LNCAP (cell line): Measurements from ENCODE around the gene ZNF574.
A peak's percentile ranks its signal among the peaks of the same experiment; 100 is the strongest.

Experiments used
- TF ChIP-seq, protein P1 (sequence below): fragments of 450-650 bp; IDR thresholded peaks from 2 replicates; pipeline ENCODE4 v1.5.1; 2017; ENCODE audit warnings: mild to moderate bottlenecking

The ZNF574 gene

DNA sequence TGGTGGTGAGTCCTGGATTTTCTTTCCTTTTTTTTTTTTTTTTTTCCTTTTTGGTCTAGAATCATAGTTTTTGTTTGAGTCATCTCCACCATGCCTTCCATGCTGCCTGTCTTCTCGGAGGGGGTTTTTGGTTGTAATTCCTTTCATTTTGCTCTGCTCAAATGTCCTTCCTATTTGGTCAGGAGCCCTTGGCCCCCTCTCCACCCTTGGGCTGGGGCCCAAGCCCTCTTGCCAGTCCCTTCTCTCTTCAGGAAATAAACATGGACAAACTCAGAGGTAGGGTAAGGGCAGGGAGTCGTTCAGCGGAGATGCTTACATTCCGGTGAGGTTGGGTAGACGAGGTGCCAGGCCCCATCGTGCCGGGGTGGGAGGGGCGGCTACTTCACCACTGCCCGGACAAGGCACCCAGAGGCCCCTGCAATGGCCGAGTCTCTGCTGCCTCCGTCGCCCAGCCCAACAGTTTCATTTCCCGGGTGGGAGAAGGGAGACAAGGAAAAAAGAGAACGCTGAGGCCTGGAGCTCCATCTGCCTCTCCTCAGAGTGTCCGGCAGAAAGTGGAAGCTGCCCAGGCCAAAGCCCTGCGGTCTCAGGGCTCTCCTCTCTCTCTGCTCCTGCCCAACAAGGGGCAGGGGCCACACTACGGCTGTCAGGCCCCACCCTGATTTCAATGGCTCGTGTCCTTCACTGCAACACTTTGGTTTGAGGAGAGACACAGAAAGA is 12.7 kb downstream of the ZNF574 start:
- TF ChIP-seq, protein P1, sequence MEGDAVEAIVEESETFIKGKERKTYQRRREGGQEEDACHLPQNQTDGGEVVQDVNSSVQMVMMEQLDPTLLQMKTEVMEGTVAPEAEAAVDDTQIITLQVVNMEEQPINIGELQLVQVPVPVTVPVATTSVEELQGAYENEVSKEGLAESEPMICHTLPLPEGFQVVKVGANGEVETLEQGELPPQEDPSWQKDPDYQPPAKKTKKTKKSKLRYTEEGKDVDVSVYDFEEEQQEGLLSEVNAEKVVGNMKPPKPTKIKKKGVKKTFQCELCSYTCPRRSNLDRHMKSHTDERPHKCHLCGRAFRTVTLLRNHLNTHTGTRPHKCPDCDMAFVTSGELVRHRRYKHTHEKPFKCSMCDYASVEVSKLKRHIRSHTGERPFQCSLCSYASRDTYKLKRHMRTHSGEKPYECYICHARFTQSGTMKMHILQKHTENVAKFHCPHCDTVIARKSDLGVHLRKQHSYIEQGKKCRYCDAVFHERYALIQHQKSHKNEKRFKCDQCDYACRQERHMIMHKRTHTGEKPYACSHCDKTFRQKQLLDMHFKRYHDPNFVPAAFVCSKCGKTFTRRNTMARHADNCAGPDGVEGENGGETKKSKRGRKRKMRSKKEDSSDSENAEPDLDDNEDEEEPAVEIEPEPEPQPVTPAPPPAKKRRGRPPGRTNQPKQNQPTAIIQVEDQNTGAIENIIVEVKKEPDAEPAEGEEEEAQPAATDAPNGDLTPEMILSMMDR = no peak

GRCh38 chr19:42089191-42089750 is 13.3 kb downstream of the ZNF574 start:
- TF ChIP-seq, protein P1 = no peak

DNA sequence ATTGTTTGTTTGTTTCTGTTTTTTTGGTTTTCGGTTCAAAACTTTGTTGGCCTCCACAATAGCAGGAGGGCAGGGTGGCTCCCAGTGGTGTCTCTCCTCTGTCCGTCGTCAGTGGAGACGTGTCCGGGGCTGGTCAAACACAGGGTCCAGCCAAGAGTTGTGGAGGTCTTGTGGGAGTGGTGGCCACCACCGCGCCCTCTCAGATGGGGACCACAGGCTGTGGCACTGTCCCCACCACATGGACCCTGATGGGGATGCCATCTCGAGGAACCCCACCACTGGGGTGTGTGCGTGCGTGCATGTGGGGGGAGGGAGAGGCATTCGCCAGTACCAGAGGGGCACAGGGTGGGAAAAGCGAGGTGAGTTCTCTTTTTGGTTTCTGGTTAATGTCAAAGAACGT is 13.8 kb downstream of the ZNF574 start:
- TF ChIP-seq, protein P1 = no peak

DNA sequence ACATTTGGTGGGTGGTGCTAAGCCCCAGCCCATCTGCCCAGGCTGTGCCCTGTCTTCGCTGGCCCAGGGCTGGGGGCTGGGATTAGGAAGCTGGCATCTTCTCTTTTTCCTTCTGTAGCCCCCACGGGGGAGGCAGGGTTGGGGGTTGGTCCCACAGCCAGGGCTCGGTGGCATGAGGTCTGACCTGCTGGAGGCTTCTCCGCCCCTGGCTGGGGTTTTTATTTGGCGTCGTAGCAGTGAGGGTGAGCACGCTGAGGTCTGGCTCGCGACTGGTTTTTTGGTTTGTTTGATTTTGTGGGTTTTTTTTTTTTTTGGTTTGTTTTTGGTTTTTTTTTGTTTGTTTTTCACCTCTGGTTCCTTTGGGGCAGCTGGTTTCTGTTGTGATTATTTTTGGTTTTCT is 14.7 kb downstream of the ZNF574 start:
- TF ChIP-seq, protein P1 = no peak

DNA sequence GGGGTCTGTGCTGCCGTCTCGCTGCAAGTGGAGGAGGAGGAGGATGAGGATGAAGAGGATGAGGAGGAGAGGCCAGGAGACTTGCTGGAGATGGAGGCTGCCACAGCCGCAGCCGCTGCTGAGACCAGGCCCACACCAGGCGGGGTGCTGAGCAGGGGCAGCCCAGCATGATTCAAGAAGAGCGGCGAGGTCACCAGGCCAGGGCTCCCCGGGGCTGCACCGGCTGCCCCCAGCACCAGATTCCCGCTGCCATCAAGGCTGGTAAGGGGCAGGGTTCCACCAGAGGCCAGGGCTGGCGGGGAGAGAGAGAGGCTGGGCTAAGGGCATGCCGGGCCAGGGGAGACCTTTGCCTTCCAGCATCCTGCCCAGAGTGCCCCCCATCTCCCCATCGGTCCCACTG is 15.3 kb downstream of the ZNF574 start:
- TF ChIP-seq, protein P1 = no peak

DNA sequence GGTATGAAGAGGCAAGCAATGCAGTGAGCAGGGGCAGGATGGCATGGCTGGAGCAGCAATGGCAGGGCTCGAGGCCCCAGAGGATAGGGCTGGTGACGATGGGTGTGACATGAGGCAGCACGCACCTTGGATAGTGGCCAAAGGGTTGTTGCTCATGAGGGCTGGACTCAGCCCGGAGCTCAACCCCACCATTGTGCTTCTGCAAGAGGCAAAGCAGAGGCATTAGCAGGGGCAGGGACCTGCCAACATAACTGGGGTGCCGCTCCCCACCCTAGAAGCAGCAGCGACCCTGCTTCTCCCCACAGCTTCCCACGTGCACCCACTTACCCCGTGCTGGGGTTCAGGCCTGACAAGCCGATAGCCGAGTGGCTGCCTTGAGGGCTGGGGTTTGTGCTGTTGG is 15.8 kb downstream of the ZNF574 start:
- TF ChIP-seq, protein P1 = no peak

- TF ChIP-seq, protein P1 = peak; percentile 27; the same call in 1 of the 2 replicates
Measured at GRCh38 chr19:42092350-42092749, 16.4 kb downstream of the ZNF574 start.
